NT2/D1 (cell line): ENCODE results near the gene SRPX2.

ENCODE experiments used
- SUZ12 ChIP-seq: IDR thresholded peaks from 2 replicates; pipeline ENCODE4 v1.6.1; 2011; ENCODE audit not compliant: insufficient read length, insufficient read depth; ENCODE audit errors: extremely low read depth
- YY1 ChIP-seq: IDR thresholded peaks from 2 replicates; pipeline ENCODE4 v1.6.1; 2011; ENCODE audit not compliant: insufficient read length, insufficient read depth

- TF ChIP-seq YY1 (no peak), SUZ12 (no peak)
Measured at GRCh38 chrX:100600758-100601157, 43.2 kb upstream of the SRPX2 start.
